H9 (cell line): ENCODE measurements around the gene TUBD1. TPM values are rescaled to one million over a fixed set of nuclear protein-coding genes. Genes with fewer than 3 reads are reported as not detected.

ENCODE experiments used
- DNase-seq: peaks from one replicate; pipeline ENCODE4 v3.0.0-alpha.2; 2017
- H2AFZ ChIP-seq: one replicate; pipeline ENCODE4 v1.6.1; 2013; ENCODE audit warnings: mild to moderate bottlenecking, low read length, control low read depth, moderate library complexity
- H2AK5ac ChIP-seq: 2 replicates; pipeline ENCODE4 v1.6.1; 2013; ENCODE audit warnings: low read length, control low read depth, mixed read lengths; ENCODE audit not compliant: insufficient read length
- H2BK120ac ChIP-seq: one replicate; pipeline ENCODE4 v1.6.1; 2013; ENCODE audit warnings: low read depth, mild to moderate bottlenecking, low read length, control low read depth, inconsistent platforms; ENCODE audit not compliant: poor library complexity, severe bottlenecking
- H2BK12ac ChIP-seq: 2 replicates; pipeline ENCODE4 v1.6.1; 2013; ENCODE audit warnings: low read length, control low read depth, mixed read lengths, low read depth; ENCODE audit not compliant: insufficient read length
- H2BK15ac ChIP-seq: 2 replicates; pipeline ENCODE4 v1.6.1; 2013; ENCODE audit warnings: low read depth, low read length, control low read depth
- H2BK20ac ChIP-seq: one replicate; pipeline ENCODE4 v1.6.1; 2013; ENCODE audit warnings: low read depth, mild to moderate bottlenecking, low read length, control low read depth, inconsistent platforms; ENCODE audit not compliant: poor library complexity, severe bottlenecking
- H2BK5ac ChIP-seq: 2 replicates; pipeline ENCODE4 v1.6.1; 2013; ENCODE audit warnings: low read length, control low read depth, mixed read lengths; ENCODE audit not compliant: insufficient read length
- H3K14ac ChIP-seq: 2 replicates; pipeline ENCODE4 v1.6.1; 2013; ENCODE audit warnings: low read length, control low read depth; ENCODE audit not compliant: insufficient read depth
- H3K18ac ChIP-seq: 2 replicates; pipeline ENCODE4 v1.6.1; 2013; ENCODE audit warnings: low read depth, mild to moderate bottlenecking, mixed read lengths, low read length, control low read depth; ENCODE audit not compliant: insufficient read length
- H3K23ac ChIP-seq: 2 replicates; pipeline ENCODE4 v1.6.1; 2013; ENCODE audit warnings: low read length, control low read depth, mixed read lengths, low read depth; ENCODE audit not compliant: insufficient read length
- H3K23me2 ChIP-seq: 2 replicates; pipeline ENCODE4 v1.6.1; 2013; ENCODE audit warnings: low read depth, mild to moderate bottlenecking, mixed read lengths, low read length, control low read depth; ENCODE audit not compliant: insufficient read length, poor library complexity, severe bottlenecking
- H3K27ac ChIP-seq: 2 replicates; pipeline ENCODE4 v1.5.1; 2013; ENCODE audit warnings: low read length, control low read depth, mixed read lengths, low read depth; ENCODE audit not compliant: insufficient read length
- H3K27me3 ChIP-seq: 2 replicates; pipeline ENCODE4 v1.6.1; 2013; ENCODE audit warnings: low read length, control low read depth, inconsistent platforms; ENCODE audit not compliant: insufficient read depth
- H3K4ac ChIP-seq: 2 replicates; pipeline ENCODE4 v1.6.1; 2013; ENCODE audit warnings: low read depth, mild to moderate bottlenecking, control low read depth, inconsistent platforms, low read length, moderate library complexity
- H3K4me1 ChIP-seq: 2 replicates; pipeline ENCODE4 v1.6.1; 2013; ENCODE audit warnings: low read length, control low read depth, inconsistent platforms; ENCODE audit not compliant: insufficient read depth
- H3K4me2 ChIP-seq: 2 replicates; pipeline ENCODE4 v1.6.1; 2013; ENCODE audit warnings: low read length, control low read depth, mixed read lengths; ENCODE audit not compliant: insufficient read length, insufficient read depth
- H3K56ac ChIP-seq: 2 replicates; pipeline ENCODE4 v1.6.1; 2013; ENCODE audit warnings: low read depth, mild to moderate bottlenecking, mixed read lengths, low read length, control low read depth; ENCODE audit not compliant: insufficient read length
- H3K79me1 ChIP-seq: 2 replicates; pipeline ENCODE4 v1.6.1; 2013; ENCODE audit warnings: low read depth, mild to moderate bottlenecking, moderate library complexity, low read length, control low read depth, inconsistent platforms; ENCODE audit not compliant: insufficient read depth, poor library complexity, severe bottlenecking
- H3K79me2 ChIP-seq: 2 replicates; pipeline ENCODE4 v1.6.1; 2013; ENCODE audit warnings: low read length, control low read depth, inconsistent platforms; ENCODE audit not compliant: insufficient read depth
- H3K9ac ChIP-seq: 2 replicates; pipeline ENCODE4 v1.6.1; 2013; ENCODE audit warnings: low read length, control low read depth, mixed read lengths; ENCODE audit not compliant: insufficient read length; ENCODE audit errors: extremely low read depth
- H3K9me3 ChIP-seq: one replicate; pipeline ENCODE4 v1.6.1; 2013; ENCODE audit warnings: low read depth, low read length, inconsistent platforms; ENCODE audit not compliant: control insufficient read depth
- H3T11ph ChIP-seq: one replicate; pipeline ENCODE4 v1.6.1; 2013; ENCODE audit warnings: mild to moderate bottlenecking, low read length, control low read depth, inconsistent platforms
- H4K20me1 ChIP-seq: one replicate; pipeline ENCODE4 v1.6.1; 2013; ENCODE audit not compliant: control insufficient read depth, insufficient read length, insufficient read depth
- H4K5ac ChIP-seq: 2 replicates; pipeline ENCODE4 v1.6.1; 2013; ENCODE audit warnings: low read depth, mild to moderate bottlenecking, mixed read lengths, low read length, control low read depth; ENCODE audit not compliant: insufficient read length
- H4K8ac ChIP-seq: replicated peaks from 2 replicates; pipeline ENCODE4 v1.6.1; 2013; ENCODE audit warnings: low read length, control low read depth, mixed read lengths, low read depth; ENCODE audit not compliant: insufficient read length
- H4K91ac ChIP-seq: 2 replicates; pipeline ENCODE4 v1.6.1; 2013; ENCODE audit warnings: low read depth, mild to moderate bottlenecking, moderate library complexity, mixed read lengths, low read length, control low read depth; ENCODE audit not compliant: insufficient read length
- H3K27ac Mint-ChIP-seq, 3 experiments: 2 replicates in 2 of 3; 3 replicates in 1 of 3; pipeline ENCODE4 v1.8.0; 2020 to 2021; ENCODE audit warnings: mixed read lengths in 3 of 3, mild to moderate bottlenecking in 1 of 3, moderate library complexity in 1 of 3
- H3K27me3 Mint-ChIP-seq: 2 replicates; pipeline ENCODE4 v1.8.0; 2021; ENCODE audit warnings: low read depth, mild to moderate bottlenecking, moderate library complexity, mixed read lengths
- H3K36me3 Mint-ChIP-seq, 3 experiments: 2 replicates in 2 of 3; 3 replicates in 1 of 3; pipeline ENCODE4 v1.8.0; 2020 to 2021; ENCODE audit warnings: low read depth in 3 of 3, mixed read lengths in 3 of 3; ENCODE audit not compliant: insufficient read depth in 1 of 3
- H3K4me1 Mint-ChIP-seq, 2 experiments: 2 replicates each; pipeline ENCODE4 v1.8.0; 2020; ENCODE audit warnings: mixed read lengths in 2 of 2
- H3K4me3 Mint-ChIP-seq, 2 experiments: 2 replicates in 1 of 2; 3 replicates in 1 of 2; pipeline ENCODE4 v1.8.0; 2020 to 2021; ENCODE audit warnings: mild to moderate bottlenecking in 2 of 2, mixed read lengths in 2 of 2, moderate library complexity in 1 of 2
- H3K9me3 Mint-ChIP-seq, 2 experiments: 2 replicates in 1 of 2; 3 replicates in 1 of 2; pipeline ENCODE4 v1.8.0; 2020; ENCODE audit warnings: mild to moderate bottlenecking in 2 of 2, mixed read lengths in 2 of 2, moderate library complexity in 1 of 2
- CTCF ChIP-seq: fragments of 200-600 bp; sonication (generic); conservative IDR thresholded peaks from 3 replicates; pipeline ENCODE4 v1.8.0; 2021; ENCODE audit warnings: antibody characterized with exemption, mild to moderate bottlenecking
- WGBS: extraction: QIAGEN DNeasy Blood & Tissue Kit; methylation state at CpG from one replicate; pipeline ENCODE4 v1.1.7; 2013; ENCODE audit warnings: missing lambda C conversion rate, low lambda C conversion rate, mixed read lengths; ENCODE audit not compliant: insufficient read length; ENCODE audit errors: extremely low coverage; 5-methylcytosine and 5-hydroxymethylcytosine counted together
- total RNA-seq: library from RNA; stranded (reverse); gene quantifications from 2 replicates; pipeline ENCODE4 v1.2.1, GENCODE V29; 2021

Gene TUBD1
- total RNA-seq, 1 experiment from 2014 or later = 26.4 TPM

DNA sequence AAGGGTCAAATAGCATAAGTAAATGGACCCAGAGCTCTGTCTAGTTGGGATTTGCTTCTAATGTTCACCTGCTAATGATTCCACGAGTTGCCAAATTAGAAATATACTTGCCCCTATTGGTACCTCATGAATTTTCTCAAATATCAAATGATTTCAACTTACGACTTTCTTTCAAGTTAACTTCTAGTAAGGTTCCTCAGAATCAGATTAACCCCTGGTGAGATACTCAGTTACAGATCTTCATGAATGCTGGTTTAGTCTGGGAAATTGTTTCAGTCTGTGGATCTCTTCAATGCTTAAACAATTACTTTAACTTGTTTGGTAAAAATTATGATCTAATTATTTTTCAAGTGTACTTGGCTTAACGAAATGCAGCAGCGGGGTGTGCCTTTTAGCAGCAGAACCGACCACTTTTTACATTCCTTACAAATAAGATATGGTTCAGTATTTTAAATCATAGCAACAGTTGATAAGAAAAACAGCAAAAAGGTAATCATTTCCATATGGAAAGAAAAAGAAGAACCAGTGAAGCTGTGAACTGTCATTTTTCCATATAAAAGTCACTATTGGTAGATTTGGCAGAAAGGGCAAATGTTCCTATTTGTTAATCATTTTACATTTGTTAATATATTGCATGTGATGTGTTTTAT is 34.5 kb downstream of the TUBD1 start:
- no peak overlapping the region for H2AFZ ChIP-seq
- H2BK15ac ChIP-seq = no peak overlapping the region
- H3K23me2 ChIP-seq = no peaks in the 10 kb centered on the region
- no peak overlapping the region for H3K18ac ChIP-seq
- H3K9me3 ChIP-seq = no peaks in the 10 kb centered on the region
- no peak overlapping the region for H4K5ac ChIP-seq
- H3K4ac ChIP-seq = no peak overlapping the region
- H3K23ac ChIP-seq = no peak overlapping the region
- H3K9ac ChIP-seq = no peak overlapping the region
- H4K20me1 ChIP-seq = no peaks in the 10 kb centered on the region
- H2BK20ac ChIP-seq = no peak overlapping the region
- H2AK5ac ChIP-seq = no peak overlapping the region
- Mint-ChIP-seq H3K4me1 (peaks cover 9 to 12% of the 10 kb centered on the region in 2 experiments), H3K9me3 (no peaks in the 10 kb centered on the region), H3K36me3 (peaks cover 20 to 29% (median 26%) of the 10 kb centered on the region in 3 experiments), H3K27ac (peak overlapping the region in 1 of 3 experiments; percentile 21; a peak in 2 of 7 replicates), H3K4me3 (no peak overlapping the region), H3K27me3 (no peaks in the 10 kb centered on the region)
- WGBS = no CpG with 5 or more reads among the region's 5 CpGs
- peaks cover 3% of the 10 kb centered on the region; the same call in 1 of the 2 replicates for H3K4me1 ChIP-seq
- H2BK12ac ChIP-seq = no peak overlapping the region
- H3K14ac ChIP-seq = no peak overlapping the region
- H2BK5ac ChIP-seq = no peak overlapping the region
- no peaks in the 10 kb centered on the region for H3K27me3 ChIP-seq
- no peak for TF ChIP-seq CTCF
- H3K56ac ChIP-seq = no peak overlapping the region
- H3T11ph ChIP-seq = no peak overlapping the region
- H2BK120ac ChIP-seq = no peak overlapping the region
- no peaks in the 10 kb centered on the region for H3K79me2 ChIP-seq
- H3K79me1 ChIP-seq = no peaks in the 10 kb centered on the region
- no peak overlapping the region for H3K4me2 ChIP-seq
- no peak overlapping the region for H3K27ac ChIP-seq
- no peak overlapping the region for H4K91ac ChIP-seq
- H4K8ac ChIP-seq = no peak overlapping the region
- DNase-seq = no peak
